Loucy (cell line): ENCODE results near the gene AVPI1.
"Not testable (repeated sequence)": the region's sequence is repeated elsewhere in the genome, so short reads cannot be mapped to it uniquely, and the experiment has no call there.

Experiments used
- H2AFZ ChIP-seq: fragments of 200-600 bp; sonication (generic); 2 replicates; pipeline ENCODE4 v1.6.0; 2016; ENCODE audit warnings: antibody characterized with exemption, mild to moderate bottlenecking, low read length, moderate library complexity
- H3F3A ChIP-seq: fragments of 200-600 bp; 2 replicates; pipeline ENCODE4 v1.6.0; 2016; ENCODE audit warnings: antibody characterized with exemption, low read depth, mild to moderate bottlenecking
- H3K27me3 ChIP-seq: fragments of 200-600 bp; sonication (generic); 2 replicates; pipeline ENCODE4 v1.6.1; 2014; ENCODE audit warnings: low read length, mild to moderate bottlenecking; ENCODE audit not compliant: insufficient read depth, poor library complexity, severe bottlenecking
- H3K36me3 ChIP-seq: fragments of 200-600 bp; sonication (generic); 2 replicates; pipeline ENCODE4 v1.6.1; 2016; ENCODE audit warnings: low read length; ENCODE audit not compliant: insufficient read depth
- H3K4me1 ChIP-seq: fragments of 200-600 bp; sonication (generic); 2 replicates; pipeline ENCODE4 v1.5.1; 2014; ENCODE audit warnings: low read length, mild to moderate bottlenecking; ENCODE audit not compliant: insufficient read depth, poor library complexity, severe bottlenecking
- H3K4me2 ChIP-seq: fragments of 200-600 bp; sonication (generic); 2 replicates; pipeline ENCODE4 v1.6.0; 2014; ENCODE audit warnings: antibody characterized with exemption, low read length, low read depth, mild to moderate bottlenecking; ENCODE audit not compliant: poor library complexity, severe bottlenecking
- H3K4me3 ChIP-seq: fragments of 200-600 bp; sonication (generic); 2 replicates; pipeline ENCODE4 v1.5.1; 2014; ENCODE audit warnings: low read length, mild to moderate bottlenecking, mixed read lengths; ENCODE audit not compliant: poor library complexity, severe bottlenecking
- H3K79me2 ChIP-seq: fragments of 200-600 bp; sonication (generic); 2 replicates; pipeline ENCODE4 v1.6.1; 2014; ENCODE audit warnings: low read length; ENCODE audit not compliant: insufficient read depth
- H3K9ac ChIP-seq: fragments of 200-600 bp; sonication (generic); 2 replicates; pipeline ENCODE4 v1.6.0; 2014; ENCODE audit warnings: mild to moderate bottlenecking, low read depth, low read length, moderate library complexity; ENCODE audit not compliant: poor library complexity, severe bottlenecking
- H3K9me2 ChIP-seq: fragments of 200-600 bp; sonication (generic); replicated peaks from 2 replicates; pipeline ENCODE4 v1.6.1; 2016; ENCODE audit warnings: low read depth, low read length, mixed read lengths
- H3K9me3 ChIP-seq: fragments of 200-600 bp; sonication (generic); 2 replicates; pipeline ENCODE4 v1.6.1; 2014; ENCODE audit warnings: mild to moderate bottlenecking, antibody characterized with exemption, low read length, low read depth; ENCODE audit not compliant: insufficient read depth
- H4K20me1 ChIP-seq: fragments of 200-600 bp; sonication (generic); 2 replicates; pipeline ENCODE4 v1.6.0; 2014; ENCODE audit warnings: antibody characterized with exemption, low read length, mild to moderate bottlenecking; ENCODE audit not compliant: insufficient read depth, poor library complexity, severe bottlenecking
- CTCF ChIP-seq: fragments of 200-600 bp; sonication (generic); conservative IDR thresholded peaks from 2 replicates; pipeline ENCODE4 v1.5.1; 2014; ENCODE audit warnings: mild to moderate bottlenecking, antibody characterized with exemption, low read length
- EZH2phosphoT487 ChIP-seq: fragments of 200-600 bp; IDR thresholded peaks from 2 replicates; pipeline ENCODE4 v1.6.1; 2018; ENCODE audit warnings: antibody characterized with exemption, mild to moderate bottlenecking, moderate library complexity, borderline replicate concordance

AVPI1 gene

DNA sequence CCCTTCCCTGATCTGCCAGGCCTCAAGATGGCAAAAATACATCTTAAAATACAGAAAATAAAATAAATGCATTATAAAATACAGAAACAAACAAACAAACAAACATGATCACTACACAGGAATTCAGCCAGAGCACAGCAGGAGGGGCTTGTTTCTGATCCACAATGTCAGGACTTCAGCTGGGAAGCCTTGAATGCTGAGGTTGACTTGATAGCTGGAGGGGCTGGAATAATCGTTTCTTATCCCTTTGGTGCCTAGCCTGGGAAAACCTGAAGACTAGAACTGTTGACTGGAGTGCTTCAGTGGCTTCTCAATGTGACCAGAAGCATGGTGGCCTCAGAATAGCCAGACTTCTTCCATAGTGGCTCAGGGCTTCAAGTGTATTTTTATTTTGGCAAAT is 17.3 kb upstream of the AVPI1 start:
- Histone ChIP-seq H3K9me3 (no peaks in the 10 kb centered on the region), H2AFZ (no peak overlapping the region), H3K4me1 (no peaks in the 10 kb centered on the region), H3K4me2 (no peak overlapping the region), H3K27me3 (no peaks in the 10 kb centered on the region), H3F3A (no peaks in the 10 kb centered on the region), H4K20me1 (no peaks in the 10 kb centered on the region), H3K36me3 (no peaks in the 10 kb centered on the region), H3K9ac (no peak overlapping the region), H3K9me2 (no peaks in the 10 kb centered on the region), H3K4me3 (no peak overlapping the region), H3K79me2 (no peaks in the 10 kb centered on the region)
- TF ChIP-seq CTCF (no peak), EZH2phosphoT487 (no peak)

GRCh38 chr10:97703398-97704067 is 16.5 kb upstream of the AVPI1 start:
- Histone ChIP-seq H3K9ac (no peak overlapping the region), H3K9me2 (no peaks in the 10 kb centered on the region), H3K4me2 (no peak overlapping the region), H3K27me3 (no peaks in the 10 kb centered on the region), H3K9me3 (no peaks in the 10 kb centered on the region), H3K4me1 (no peaks in the 10 kb centered on the region), H3K79me2 (no peaks in the 10 kb centered on the region), H3F3A (no peaks in the 10 kb centered on the region), H3K4me3 (no peak overlapping the region), H2AFZ (no peak overlapping the region), H3K36me3 (no peaks in the 10 kb centered on the region), H4K20me1 (no peaks in the 10 kb centered on the region)
- TF ChIP-seq CTCF (no peak), EZH2phosphoT487 (no peak)

GRCh38 chr10:97701438-97702069 is 14.5 kb upstream of the AVPI1 start:
- H3K9me2 ChIP-seq = no peaks in the 10 kb centered on the region
- H3K4me2 ChIP-seq = no peak overlapping the region
- H4K20me1 ChIP-seq = no peaks in the 10 kb centered on the region
- H3K9ac ChIP-seq = peak overlapping the region; percentile 29
- H3K9me3 ChIP-seq = no peaks in the 10 kb centered on the region
- no peaks in the 10 kb centered on the region for H3K36me3 ChIP-seq
- H2AFZ ChIP-seq = peak overlapping the region; percentile 52; the same call in 1 of the 2 replicates
- no peaks in the 10 kb centered on the region for H3K27me3 ChIP-seq
- H3K79me2 ChIP-seq = no peaks in the 10 kb centered on the region
- no peak overlapping the region for H3K4me3 ChIP-seq
- TF ChIP-seq CTCF (peak; percentile 89), EZH2phosphoT487 (no peak)
- H3K4me1 ChIP-seq = no peaks in the 10 kb centered on the region
- no peaks in the 10 kb centered on the region for H3F3A ChIP-seq

DNA sequence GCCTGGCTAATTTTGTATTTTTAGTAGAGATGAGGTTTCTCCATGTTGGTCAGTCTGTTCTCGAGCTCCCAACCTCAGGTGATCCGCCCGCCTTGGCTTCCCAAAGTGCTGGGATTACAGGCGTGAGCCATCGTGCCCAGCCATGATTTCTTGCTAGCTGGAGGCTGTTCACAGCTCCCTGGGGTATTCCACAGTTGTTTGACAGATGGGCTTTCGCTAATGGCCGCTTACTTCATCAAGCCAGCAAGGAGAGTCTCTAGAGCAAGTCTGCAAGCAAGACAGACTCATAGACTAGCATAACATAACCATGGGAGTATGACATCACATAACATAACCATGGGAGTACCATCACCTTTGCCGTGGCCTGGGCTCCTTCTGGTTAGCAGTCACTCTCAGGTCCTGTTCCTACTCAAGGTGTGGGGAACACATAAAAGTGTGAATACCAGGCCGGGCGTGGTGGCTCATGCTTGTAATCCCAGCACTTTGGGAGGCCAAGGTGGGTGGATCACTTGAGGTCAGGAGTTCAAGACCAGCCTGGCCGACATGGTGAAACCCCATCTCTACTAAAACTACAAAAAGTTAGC is 11.1 kb upstream of the AVPI1 start:
- H3K4me3 ChIP-seq, H3K9ac ChIP-seq, H3F3A ChIP-seq, H3K9me2 ChIP-seq, H3K79me2 ChIP-seq, H2AFZ ChIP-seq, H3K9me3 ChIP-seq, H3K4me1 ChIP-seq, H3K4me2 ChIP-seq, H3K27me3 ChIP-seq, H3K36me3 ChIP-seq, H4K20me1 ChIP-seq: not testable (repeated sequence)
